Stimulated activated CD8-positive, alpha-beta memory T cell treated with anti-CD3 and anti-CD28 coated beads, Interleukin-12 subunit alpha, Interleukin-12 subunit beta, amount 100 ng/mL, for 24 hours (primary cell): Measurements from ENCODE around the gene AP5S1.
"Not testable (repeated sequence)": the region's sequence is repeated elsewhere in the genome, so short reads cannot be mapped to it uniquely, and the experiment has no call there.

Experiments used
- DNase-seq: peaks from one replicate; pipeline ENCODE4 v3.0.0-alpha.2; 2020; ENCODE audit errors: extremely low read depth

Gene AP5S1

GRCh38 chr20:3843990-3844619 is 23.8 kb downstream of the AP5S1 start:
- DNase-seq: not testable (repeated sequence)

DNA sequence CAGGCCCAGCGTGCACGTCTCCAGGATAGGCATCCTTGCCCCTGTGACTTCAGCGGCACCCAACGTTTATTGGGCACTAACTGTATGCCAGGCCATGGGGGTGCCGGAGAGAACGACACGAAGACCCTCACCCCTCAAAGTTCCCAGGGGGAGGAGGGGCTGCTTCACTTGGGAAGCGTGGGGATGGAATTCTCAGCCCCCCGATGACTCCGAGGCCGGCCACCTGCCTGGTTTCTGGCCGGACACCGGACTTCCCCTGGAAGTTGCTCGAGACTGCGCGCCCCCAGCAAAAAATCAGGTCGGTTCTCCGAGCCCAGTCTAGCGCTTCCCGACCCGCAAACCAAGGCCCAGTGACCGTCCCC is 26.0 kb downstream of the AP5S1 start:
- no peak for DNase-seq

- peak; percentile 74 for DNase-seq
Observed at GRCh38 chr20:3846740-3847428, 26.5 kb downstream of the AP5S1 start, which contains the start of gene MAVS. TSS of gene MAVS (plus strand) at chr20:3846834. CDS start at chr20:3854625, 7,791 bp downstream.

DNA sequence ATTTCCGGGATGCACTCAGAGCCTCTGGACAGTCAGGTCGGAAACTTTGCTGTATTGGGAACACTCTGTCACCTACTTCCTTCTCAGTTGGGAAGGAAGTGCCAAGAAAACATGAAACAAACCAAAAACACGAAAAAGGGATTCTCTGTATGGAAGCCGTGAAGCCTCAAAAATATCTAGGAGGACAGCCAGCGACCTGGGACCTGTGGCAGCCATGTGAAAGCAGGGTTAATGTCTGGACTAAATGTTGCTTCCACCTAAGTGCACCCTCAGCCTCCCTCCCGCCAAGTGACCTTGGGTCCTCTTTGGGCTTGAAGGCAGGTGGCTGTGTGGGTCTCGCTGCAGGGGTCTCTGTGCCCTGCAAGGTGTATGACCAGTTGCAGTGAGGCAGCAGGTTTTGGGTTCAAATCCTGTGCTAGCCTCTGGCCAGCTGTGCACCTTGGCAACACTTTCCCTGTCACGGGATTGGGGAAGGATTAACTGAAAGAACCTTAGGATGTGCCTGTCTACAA is 27.1 kb downstream of the AP5S1 start:
- no peak for DNase-seq

DNA sequence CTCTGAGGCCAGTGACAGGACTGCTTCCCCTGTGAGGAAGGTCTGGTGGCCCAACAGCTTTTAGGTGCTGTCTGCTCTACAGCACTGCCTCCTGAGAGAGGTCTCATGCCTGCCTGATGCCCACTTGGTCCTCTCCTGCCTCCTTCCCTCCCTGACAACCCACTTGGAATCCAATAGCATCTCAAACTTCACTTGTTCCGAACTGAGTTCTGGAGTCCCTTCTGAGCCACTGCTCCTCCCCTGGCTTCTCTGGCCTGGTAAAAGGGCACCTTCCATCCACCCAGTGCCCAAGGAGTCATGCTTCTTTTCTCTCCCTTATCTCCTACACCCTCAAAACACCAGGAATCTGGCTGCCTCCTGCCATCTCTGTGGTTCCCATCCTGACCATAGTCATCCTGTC is 28.2 kb downstream of the AP5S1 start:
- no peak for DNase-seq

- DNase-seq: no peak
Observed at GRCh38 chr20:3854462-3854871, 34.1 kb downstream of the AP5S1 start.

DNA sequence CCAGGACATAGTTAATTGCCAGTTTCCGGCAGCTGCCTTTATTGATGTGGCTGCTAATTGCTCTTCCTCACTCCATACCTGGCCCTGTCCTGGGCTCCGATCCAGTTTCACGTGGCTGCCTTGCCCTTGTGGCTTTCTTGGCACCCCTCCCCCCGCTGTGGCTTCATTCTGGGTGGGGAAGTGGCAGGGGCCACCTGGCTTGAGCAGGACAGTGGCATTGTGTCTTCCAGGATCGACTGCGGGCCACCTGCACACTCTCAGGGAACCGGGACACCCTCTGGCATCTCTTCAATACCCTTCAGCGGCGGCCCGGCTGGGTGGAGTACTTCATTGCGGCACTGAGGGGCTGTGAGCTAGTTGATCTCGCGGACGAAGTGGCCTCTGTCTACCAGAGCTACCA is 37.1 kb downstream of the AP5S1 start:
- no peak for DNase-seq

DNA sequence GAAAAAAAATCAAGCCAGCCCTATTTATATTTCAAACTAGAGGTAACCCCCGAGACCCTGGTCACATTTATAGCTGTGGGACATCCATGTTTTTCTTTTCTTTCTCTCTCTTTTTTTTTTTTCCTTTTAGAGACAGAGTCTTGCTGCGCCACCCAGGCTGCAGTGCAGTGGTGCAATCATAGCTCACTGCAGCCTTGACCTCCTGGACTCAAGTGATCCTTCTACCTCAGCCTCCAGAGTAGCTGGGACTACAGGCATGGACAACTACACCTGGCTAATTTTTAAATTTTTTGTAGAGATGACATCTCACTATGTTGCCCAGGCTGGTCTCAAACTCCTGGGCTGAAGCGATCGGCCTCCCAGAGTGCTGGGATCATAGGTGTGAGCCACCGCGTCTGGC is 38.3 kb downstream of the AP5S1 start:
- DNase-seq: no peak

- DNase-seq: no peak
Observed at GRCh38 chr20:3861191-3861590, 40.8 kb downstream of the AP5S1 start.

GRCh38 chr20:3862333-3862732 is 42.0 kb downstream of the AP5S1 start:
- DNase-seq: no peak

DNA sequence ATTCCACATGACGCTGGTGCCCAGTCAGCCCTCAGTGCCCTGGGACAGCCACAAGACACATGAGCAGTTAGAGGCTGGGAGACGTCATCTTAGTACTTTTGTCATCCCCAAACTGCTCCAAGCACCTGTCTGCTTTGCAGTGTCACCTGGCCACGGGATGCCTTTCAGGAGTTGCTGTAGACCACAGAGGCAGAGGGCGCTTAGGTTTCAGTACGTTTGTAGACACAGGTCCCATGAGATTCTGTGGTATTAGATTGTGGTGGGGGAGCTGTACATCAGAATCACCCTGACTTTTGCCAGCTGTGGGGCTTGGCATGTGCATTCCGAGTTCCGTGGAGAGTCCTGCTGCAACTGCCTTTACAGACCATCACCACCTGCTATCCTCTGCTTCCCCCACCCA is 43.0 kb downstream of the AP5S1 start:
- no peak for DNase-seq

GRCh38 chr20:3864518-3864917 is 44.2 kb downstream of the AP5S1 start:
- no peak for DNase-seq

DNA sequence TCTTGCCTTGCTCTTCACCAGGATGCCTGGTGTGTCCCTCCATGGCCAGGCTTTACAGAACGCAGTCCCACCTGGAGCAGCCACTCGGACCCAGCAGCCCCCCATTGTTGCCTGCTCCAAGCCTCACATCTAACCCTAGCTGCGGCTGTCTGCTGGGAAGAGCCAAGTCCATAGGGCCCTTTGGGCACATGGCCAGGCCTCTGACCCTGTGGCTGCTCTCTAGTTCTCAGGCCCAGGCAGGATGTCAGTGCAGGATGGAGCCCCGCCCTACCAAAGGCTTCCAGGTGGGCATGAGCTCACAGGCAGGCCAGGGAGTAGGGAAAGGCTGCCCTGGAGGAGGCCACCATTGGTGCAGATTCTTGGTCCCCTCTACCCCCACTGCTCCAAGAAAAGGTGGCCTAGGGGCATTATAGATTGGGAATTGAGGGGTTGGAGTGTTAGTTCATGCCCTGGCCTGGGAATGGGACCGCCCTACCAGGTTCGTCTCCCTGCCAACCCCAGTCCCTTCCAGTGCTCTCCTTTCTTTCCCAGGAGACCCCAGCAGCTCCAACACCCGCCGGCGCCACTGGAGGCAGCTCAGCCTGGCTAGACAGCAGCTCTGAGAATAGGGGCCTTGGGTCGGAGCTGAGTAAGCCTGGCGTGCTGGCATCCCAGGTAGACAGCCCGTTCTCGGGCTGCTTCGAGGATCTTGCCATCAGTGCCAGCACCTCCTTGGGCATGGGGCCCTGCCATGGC is 45.0 kb downstream of the AP5S1 start:
- DNase-seq: no peak

- no peak for DNase-seq
Observed at GRCh38 chr20:3865887-3866407, 45.6 kb downstream of the AP5S1 start.

- no peak for DNase-seq
Observed at GRCh38 chr20:3866464-3866863, 46.1 kb downstream of the AP5S1 start.

GRCh38 chr20:3867802-3868201 is 47.5 kb downstream of the AP5S1 start:
- DNase-seq: no peak

- DNase-seq: no peak
Observed at GRCh38 chr20:3869839-3870634, 49.7 kb downstream of the AP5S1 start.

DNA sequence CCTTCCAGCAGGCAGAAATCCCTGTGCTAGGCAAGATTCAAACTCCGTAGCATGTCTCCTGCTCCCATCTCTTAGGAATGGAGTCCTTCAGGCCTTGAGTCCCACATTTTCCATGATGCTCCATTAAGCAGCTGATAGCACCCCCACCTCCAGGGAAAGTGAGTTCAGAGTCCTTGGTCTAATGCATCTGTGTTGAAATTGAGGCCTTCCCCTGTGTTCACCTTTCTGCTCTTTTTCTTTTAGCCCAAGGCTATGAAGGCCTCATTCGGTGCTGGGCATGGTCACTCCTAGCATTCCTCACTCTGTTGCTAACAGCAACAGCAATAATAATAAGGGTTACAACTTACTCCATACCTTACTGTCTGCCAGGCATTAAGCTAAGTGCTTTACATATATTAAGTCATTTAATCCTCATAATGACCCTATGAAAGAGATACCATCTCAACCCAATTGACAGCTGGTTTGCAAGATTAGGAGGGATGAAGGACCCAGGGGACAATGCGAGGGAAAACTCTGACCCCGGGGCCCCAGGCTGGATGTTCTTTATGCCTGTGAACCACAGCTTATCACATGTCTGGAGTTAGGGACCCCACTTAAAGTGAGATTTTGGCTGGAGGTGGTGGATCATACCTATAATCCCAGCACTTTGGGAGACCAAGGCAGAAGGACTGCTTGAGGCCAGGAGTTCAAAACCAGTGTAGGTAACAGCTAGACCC is 51.4 kb downstream of the AP5S1 start:
- no peak for DNase-seq

DNA sequence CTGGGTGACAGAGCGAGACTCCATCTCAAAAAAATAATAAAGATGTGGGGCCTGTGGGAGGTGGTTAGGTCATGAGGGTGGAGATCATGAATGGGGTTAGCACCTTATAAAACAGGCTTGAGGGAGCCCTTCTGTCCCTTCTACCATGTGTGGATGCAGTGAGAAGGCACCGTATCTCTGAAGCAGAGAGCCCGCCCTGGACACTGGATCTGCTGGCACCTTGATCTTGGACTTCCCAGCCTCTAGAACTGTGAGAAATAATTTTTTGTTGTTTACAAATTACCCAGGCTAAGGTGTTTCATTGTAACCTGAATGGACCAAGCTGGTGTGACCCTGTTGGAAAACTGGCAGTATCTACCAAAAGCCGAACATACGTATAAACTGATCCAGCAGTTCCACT is 53.2 kb downstream of the AP5S1 start:
- no peak for DNase-seq

GRCh38 chr20:3874194-3874844 is 54.0 kb downstream of the AP5S1 start:
- DNase-seq: no peak
